ENCODE measurements around the gene AGPAT4.

AGPAT4 gene

DNA sequence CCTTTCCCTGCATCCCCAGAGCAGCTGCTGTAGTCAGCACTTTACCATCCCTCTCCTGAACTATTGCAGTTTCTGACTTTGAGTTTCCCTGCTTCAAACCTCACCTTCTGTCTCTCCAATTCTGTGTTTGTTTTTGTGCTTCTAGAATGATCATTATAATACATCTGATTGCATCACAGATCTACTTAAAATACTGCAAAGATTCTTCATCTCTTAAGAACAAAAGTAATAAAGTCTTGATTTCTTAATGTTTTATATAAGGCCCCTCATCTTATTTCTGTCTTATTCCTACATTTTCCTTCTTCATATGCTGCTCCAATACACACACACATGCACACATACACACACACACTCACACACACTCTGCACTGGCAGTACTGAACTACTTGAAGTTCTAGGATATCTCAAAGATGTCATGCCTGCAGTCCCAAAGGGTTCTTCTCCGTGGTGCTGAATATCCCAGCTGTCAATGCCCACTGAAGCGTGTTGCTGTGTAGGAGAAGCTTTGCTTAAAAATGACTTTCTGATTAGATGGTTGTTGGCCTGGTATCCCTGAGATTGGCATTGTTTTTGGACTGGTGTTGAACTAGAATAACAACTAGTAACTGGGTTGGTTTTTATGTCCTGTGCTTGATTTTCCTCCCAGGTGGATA is 185.1 kb downstream of the AGPAT4 start:
- in situ Hi-C loops (cut with HindIII; ENCODE audit: low sequenced_read_pairs): no loop called here

DNA sequence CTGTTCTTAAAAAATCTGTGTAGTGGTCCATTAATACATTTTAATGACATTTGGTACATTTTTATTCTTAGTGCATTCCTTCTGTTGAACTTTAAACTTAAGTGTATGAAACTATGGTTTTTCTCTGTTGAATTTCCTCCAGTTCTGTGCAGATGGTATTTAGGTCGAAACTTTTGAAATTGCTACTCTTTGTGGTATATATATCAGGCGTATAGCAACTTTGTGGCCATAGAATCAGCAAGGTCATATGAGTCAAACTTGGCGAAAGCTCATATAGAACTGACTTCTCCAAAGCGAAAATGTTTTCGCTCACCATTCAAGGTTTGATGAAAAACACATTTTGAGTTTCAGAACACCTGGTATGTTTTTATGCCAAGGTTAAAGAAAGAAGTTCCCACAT is 188.6 kb downstream of the AGPAT4 start:
- in situ Hi-C loops (cut with HindIII; ENCODE audit: low sequenced_read_pairs): no loop called here

DNA sequence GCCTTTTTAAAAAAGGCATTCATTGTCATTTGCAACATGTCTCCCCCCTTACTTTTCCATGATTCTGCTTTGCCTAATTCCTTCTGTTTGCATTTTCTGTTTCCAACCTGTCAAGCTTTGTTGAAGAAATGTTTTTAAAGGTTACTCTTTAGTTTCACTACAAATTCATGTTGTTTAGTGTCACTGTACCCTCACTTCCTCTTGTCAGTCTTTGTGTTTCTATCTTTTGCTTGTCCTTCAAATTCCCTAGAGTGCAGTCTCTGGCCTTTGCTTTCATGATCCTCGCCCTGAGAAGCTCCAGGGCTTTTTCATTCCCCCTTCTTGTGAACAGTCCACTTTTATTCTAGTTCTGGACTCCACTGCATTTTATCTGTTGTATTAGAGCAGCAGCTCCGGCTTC is 191.6 kb downstream of the AGPAT4 start:
- in situ Hi-C loops (cut with HindIII; ENCODE audit: low sequenced_read_pairs): no loop called here

DNA sequence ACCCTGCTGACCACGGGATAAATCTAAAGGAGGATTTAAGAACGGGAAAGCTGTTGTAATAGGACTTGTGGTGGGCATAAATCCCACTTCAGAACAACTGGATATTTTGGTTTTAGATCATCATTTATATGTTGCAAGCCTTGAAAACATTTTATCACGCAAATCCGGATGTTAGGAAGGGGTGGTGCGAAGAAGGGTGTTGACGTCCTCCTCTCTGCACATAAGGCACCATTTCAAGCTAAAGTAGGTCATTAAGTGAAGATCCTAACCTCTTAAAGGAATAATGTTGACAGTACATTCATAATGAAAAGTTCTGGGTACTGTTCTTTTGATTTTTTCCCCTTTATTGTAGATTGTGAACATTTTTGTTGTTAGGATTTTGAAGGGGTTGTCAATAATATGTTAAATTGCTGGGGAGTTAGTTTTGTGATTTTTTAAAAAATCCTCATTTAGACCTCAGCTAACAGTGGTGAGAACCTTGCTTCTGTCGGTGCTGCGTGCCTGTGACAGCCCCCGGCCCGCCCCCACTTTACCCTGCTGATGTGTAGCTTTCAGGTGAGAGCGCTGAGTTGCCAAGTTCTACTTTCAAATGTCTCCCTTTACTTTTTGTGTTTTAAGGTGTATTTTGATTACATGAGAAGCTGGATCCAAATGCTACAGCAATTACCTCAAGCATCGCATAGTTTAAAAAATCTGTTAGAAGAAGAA is 193.4 kb downstream of the AGPAT4 start:
- in situ Hi-C loops (cut with HindIII; ENCODE audit: low sequenced_read_pairs): no loop called here

Data from DLD1 (cell line).